ENCODE data around the gene IL25.

DNA sequence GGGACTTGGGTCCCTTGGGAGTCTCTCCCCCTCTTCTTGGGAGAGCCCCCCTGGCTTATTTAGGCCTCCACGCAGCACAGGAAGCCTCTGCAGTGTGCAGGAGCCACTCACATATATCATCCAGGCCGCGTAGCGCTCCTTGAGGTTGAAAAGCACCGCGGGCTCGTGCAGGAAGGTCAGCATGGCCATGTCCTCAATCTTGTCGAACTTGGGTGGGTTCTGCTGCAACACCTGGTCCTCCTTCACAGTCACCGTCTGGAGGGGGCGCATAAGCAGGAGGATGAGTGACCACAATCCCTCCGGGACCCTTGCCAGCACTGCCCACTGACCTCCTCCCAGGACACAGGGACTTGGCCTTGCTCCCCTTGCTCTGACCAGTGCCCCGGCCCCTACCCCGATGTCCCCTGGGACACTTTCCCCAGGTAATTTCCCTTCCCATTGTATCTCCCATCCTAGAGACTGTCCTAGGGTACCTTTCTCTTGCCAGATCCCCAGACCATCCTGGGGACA, 33.0 kb downstream of the IL25 start:
- TF ChIP-seq EZH2phosphoT487 (IDR thresholded peaks at IDR 0.05; ENCODE audit: insufficient read depth, low read depth) (no peak), EZH2 (IDR thresholded peaks at IDR 0.05; ENCODE audit: insufficient read depth, poor library complexity, severe bottlenecking) (no peak)
